GM11168 (cell line): ENCODE data around the gene NDUFB10.
"Not testable (repeated sequence)": the region's sequence is repeated elsewhere in the genome, so short reads cannot be mapped to it uniquely, and the experiment has no call there.

Experiments
- in situ Hi-C: fragments of 300-500 bp; cut with MboI; formaldehyde crosslinking; loops from one replicate; pipeline ENCODE4 v1.12.0; 2022; ENCODE audit warnings: low sequenced_read_pairs; ENCODE audit not compliant: unreplicated experiment

The NDUFB10 gene

DNA sequence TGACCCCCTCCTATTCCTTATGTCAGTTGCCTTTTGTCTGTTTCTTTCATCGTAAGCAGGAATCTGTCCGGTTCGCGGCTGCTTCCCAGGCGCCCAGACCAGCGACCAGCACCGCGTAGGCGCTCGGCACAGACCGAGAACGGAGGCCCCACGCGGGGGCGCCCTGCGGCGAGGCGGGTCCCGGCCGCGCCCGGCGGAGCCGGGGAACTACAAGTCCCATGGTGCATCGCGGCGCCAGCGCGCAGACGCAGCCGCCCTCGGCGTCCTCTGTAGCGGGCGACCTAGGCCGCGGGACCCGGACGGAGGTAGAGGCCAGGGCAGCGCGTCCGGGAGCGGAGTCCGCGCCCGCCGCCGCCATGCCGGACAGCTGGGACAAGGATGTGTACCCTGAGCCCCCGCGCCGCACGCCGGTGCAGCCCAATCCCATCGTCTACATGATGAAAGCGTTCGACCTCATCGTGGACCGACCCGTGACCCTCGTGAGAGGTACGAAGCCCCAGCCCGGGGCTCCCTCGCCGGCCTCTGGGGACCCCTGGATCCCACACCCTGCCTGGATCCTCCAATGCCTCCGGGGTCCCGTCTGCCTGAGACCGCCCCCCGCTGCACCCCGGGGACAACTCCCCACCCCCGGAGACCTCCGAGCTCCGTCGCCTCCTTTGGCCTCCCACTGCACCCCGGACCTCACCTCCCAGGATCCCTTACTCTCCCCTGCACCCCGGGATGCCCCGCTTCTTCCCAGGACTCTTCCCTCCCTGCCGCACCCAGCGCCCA, at the start of gene NDUFB10:
TSS of gene NDUFB10 (plus strand) at position 270 of the 771 bp plus-strand sequence. CDS start at position 357, 87 bp downstream.
- in situ Hi-C loops = loop anchor here (10.0 kb wide), 1 partner anchor 1615 kb away; no protein-coding TSS in a partner anchor

DNA sequence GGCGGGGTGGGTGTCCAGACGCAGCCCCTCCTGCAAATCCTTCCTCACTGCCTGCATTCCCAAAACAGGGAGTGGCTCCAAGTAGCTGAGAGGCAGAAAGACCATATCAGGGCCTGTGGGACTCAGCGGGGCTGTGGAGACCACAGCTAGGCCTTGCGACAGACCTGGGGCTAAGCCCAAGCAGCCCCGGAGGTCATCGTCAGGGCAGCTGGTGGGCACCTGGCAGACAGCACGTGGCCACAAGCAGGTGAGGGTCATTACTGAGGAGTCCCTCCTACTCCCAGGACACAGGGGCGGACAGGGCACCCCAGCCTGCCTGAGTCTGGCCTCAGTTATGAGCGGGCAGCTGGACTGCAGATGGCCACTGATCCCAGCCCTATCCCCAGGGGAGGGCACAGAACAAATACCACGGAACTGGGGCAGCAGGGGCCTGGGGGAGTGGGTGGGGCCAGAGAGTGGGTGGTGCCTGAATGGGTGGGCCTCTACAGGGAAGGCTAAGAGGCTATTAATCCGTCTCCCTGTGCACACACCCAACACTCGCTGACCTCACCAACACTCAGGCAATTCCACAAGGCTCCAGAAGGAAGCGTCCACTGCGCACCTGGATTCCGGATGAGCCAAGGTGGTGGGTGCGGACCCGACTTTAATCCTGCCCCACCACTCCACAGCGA, 49.6 kb upstream of the NDUFB10 start:
- in situ Hi-C loops = no loop called here

DNA sequence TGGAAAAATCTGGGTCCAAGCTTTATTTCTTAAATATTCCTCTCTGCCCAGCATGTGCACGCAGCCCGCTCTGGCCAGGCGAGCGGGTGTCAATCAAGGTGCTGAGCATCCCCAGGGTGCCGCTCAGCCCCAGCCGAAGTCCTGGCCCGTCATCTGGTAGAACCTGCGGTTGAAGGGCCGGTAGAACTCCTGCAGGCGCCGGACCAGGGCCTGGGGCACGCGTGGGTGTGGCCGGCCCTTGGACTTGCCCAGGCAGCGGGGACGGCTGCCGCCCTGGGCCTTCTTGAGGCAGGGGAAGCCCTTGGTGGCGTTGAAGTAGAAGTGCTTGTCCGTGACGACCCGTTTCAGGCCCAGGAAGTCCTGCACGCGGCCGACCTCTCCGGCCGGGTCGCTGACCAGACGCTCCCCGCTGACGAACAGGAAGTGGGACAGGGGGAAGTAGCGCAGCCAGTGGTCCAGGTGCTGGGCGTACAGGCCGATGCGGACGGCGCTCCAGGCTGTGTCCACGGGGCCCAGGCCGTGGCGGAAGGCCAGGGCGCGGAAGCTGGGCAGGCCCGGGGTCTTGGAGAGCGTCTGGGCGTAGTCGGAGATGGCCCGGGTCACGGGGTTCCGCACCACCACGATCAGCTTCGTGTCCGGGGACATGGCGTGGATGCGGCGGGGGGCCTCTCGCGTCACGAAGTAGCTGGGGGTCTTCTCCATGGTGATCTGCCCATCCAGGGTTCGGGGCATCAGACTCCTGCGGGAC, 47.7 kb upstream of the NDUFB10 start:
- in situ Hi-C loops = no loop called here

DNA sequence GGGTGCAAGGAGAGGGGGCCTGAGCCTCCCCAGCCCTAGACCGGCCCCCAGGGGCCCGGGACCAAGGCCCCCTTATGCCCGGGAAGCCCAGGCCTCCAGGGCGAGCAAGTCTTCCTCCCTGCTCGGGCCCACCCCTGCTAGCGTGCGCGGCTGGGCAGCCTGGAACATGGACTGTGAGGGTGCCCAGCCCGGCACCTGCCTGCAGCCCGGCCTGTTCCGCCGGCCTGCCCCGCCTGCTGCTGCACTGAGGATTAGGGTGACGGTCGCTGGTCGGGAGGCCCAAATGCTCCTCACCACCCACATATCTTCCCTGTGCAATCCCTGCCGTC, 47.2 kb upstream of the NDUFB10 start:
- in situ Hi-C loops = no loop called here

DNA sequence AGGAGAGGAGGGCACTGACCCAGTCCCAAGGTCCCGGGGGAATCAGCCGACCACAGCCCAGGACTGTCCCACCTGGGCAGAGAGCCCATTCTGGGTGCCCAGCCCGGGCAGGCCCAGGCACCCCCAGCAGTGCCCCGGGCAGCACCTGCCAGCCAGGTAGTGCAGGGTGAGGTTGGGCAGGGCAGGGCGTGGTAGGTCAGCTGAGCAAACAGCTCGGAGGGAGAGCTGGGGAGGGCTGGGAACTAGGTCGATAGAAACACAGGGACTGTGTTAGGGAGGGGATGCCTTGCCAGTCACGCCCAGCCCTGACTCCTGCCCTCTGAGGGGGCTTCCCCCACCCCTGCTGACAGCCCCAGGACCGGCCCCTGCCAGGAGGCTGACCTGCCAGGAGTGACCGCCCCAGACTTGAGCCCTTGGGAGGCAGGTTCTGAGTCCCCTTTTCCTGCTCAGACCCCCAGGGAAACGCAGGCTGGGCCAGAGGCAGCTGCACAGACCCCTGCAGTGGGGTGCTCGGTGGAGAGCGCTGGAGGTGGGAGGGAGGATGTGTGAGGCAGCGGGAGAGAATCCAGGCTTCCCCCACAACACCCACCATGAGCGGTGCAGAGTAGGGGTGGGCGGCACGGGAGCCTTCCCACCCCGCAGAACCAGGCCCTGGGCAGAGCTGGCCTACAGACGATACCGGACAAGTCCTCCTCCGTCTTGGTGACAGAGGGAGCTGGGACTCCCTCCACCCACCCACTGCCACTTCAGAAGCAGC, 45.8 kb upstream of the NDUFB10 start:
- in situ Hi-C loops = no loop called here

DNA sequence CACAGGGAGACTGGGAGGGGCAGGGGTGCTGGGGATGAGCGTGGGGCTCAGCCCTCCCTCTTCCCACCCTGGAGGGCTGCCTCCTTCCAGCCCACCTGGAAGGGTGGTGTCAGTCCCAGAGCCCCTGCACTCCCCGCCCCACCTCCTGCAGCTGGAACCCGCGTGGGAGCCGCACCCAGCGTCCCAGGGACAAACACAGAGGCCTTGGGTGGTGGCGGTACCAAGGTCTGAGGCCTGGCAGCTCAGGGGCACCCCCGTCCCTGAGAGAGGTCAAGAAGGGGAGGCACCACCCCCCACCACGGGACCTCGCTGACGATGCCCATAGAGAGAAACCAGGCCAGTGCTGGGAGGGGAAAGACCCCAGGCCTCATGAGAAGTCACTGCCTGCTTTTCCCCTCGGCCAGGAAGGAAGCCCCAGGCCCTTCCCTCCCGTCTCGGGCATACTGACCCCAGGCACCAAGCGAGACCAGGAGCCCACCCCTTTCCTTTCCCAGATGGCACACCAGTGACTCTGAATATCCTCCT, 45.2 kb upstream of the NDUFB10 start:
- in situ Hi-C loops = no loop called here

DNA sequence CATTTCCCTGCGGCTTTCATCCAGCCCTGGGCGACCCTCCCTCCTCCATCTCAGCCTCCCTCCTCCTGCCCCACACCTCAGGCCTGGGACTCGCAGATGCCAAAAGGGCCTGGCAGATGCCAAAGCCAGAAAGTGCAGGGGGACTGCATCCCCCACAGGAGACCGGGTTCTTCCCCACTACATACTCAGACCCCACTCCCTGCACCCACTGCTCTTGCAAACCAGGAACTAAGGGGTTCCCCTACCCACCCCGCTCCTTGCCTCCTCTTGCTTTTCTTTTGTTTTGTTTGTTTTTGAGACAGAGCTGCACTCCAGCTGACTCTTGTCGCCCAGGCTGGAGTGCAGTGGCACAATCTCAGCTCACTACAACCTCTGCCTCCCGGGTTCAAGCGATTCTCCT, 44.4 kb upstream of the NDUFB10 start:
- in situ Hi-C loops = no loop called here

DNA sequence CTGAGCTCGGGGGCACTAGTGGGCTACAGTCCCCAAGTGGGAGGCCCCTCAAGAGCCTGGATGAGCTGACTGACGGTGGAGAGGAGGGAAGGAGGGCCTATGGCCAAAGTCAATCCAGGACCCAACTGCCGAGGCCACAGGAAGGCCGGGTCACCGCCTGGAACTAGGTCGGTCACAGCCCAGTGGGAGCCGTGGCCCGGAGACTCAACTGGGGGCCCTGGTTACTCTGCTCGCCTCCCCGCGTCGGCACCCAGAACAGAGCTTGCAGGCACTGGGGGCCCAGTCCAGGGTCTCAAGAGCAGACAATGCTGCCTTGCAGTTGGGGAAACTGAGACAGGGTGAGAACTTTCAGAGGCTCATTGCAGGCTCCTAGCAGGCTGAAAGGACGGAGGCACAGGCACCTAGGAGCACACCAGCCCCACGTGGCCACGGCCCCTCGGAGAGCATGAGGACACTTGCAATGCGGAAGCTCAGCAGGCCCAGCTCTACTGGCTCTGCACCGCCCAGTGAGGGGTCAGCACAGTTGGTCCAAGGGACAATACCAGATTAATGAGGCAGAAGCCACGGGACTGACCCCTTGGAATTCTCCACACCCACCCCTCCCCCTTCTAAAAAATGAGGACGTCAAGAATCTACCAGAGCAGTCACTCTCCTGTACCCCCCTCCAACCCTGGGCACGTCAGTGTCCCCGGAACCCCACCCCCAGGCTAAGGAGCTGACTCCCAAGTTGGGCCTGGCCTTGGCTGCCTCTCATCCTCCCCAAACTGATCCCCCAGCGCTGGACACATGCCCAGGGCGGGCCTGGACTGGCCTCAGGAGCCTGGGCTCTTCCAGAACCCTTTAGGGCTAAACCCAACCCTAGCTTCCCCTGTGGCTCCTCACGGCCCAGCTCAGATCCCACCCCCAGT, 43.4 kb upstream of the NDUFB10 start:
- in situ Hi-C loops = no loop called here

DNA sequence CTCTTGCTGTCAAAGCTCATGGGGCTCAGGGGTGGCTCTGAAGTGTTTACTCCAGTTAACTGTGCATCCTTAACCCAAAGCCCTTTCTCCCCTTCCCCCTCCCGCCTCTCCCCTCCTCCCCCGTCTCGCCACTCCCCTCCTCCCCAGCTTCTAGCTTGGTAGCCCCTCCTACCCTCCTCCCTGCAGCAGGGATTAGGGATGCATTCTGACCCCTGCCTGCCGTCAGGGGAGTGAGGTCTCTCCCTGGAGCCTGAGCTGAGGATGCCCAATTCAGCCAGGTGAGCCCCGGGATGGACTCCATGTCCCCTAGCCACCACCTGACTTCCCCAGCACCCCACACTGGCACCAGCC, 42.7 kb upstream of the NDUFB10 start:
- in situ Hi-C loops = no loop called here

DNA sequence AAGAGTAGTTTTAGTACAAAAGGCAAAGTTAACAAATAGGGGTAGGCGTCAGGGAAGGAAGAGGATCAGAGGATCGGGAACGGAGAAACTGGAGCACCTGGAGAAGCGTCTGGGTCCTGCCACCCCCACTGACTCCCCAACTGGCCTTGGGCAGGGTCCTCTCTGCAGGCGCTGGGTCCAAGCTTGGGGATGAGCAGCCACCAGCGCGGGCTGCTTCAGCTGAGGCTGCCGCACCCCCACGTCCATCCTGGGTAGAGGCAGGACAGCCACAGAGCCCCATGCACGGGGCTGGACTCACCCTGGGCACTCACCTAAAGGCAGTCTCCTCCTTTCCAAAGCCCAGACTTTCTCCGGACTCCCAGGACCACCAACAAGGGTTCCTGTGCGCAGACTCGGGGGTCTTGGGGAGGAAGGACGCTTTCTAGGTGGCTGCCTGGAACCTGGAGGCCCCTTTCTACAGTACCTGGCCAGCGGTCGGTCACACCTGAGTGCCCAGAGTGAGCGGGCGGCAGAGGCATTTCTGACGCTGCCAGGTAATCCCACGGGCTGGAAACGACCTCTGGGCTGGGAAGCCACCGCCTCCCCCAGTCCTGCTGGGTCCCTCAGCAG, 42.2 kb upstream of the NDUFB10 start:
- in situ Hi-C loops = no loop called here

DNA sequence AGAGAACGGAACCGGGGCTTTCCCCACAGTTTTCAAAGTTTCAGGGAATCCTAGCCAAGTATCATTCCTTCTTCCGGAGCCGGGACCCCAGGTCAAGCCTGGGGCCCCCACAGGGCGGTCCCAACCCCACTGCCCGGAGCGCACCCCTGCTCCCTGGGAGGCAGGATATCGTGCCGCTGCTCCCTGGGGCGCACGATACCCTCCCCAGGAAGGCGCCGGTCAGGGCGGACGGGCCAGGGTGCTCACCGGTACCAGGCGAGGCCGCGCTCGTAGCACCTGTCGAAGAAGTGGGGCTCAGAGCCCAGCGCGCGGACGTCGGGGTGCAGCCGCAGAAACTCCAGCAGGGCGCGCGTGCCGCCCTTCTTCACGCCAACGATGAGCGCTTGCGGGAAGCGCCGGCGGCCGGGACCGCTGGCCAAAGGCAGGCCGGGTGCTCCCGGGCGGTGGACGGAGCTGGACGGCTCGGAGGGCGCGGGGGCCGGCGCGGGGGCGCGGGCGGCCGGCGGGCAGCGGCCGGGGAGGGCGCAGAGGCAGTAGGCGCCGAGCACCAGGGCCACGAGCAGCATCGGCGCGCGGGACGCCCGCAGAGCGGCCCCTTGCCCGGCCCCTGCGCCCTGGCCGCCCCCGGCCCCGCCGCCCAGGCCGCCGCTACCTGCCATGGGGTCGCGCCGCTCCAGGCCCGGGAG, 41.5 kb upstream of the NDUFB10 start:
- in situ Hi-C loops = no loop called here

DNA sequence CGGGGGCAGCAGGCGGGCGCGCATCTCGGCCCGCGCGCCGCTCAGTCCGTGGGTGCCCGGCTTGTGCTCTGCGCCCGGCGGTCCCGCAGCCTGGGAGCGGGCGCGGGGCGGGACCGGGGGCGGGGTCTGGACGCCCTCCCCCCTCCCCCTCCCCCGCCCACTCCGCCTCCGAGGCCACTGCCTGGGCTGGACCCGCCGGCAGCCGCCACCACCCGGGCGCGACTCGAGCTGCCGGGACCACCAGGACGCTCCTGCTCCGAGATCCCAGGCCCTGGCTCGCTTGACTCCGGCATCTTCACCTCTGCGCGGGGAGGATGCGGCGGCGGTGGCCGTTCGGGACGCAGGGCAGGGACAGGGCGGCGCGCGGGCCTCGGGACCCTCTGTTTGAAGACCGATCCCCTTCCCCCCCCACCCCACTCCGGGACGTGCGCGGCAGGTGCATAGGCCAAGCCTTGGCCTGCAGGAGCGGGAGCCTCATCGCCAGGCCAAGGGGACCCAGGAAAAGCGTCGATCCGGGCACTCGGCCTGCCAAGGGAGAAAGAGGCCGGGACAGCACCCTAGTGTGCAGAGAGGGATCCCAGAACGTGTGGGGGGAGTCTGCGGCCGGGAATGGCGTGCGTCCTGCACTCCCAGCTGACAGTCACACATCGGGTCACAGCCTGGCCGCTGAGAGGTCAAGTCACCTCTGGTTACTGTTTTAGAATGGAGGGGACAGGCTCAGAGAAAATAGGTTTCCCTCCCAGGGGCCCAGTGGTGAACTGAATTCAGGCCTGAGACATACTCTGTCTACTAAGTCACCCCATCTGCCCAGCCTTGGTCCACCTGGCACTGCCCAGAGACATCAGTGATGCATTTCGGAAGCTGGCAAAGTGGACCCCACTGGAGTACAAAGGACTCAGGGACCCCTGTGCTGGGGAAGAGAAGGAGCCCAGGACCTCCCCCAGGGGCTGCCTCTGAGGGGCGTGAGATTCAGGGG, 40.7 kb upstream of the NDUFB10 start, which contains the start of gene HS3ST6:
TSS of gene HS3ST6 (minus strand) at position 65 of the 976 bp plus-strand sequence. CDS start 92 bp downstream, outside the sequence.
- in situ Hi-C loops = no loop called here

DNA sequence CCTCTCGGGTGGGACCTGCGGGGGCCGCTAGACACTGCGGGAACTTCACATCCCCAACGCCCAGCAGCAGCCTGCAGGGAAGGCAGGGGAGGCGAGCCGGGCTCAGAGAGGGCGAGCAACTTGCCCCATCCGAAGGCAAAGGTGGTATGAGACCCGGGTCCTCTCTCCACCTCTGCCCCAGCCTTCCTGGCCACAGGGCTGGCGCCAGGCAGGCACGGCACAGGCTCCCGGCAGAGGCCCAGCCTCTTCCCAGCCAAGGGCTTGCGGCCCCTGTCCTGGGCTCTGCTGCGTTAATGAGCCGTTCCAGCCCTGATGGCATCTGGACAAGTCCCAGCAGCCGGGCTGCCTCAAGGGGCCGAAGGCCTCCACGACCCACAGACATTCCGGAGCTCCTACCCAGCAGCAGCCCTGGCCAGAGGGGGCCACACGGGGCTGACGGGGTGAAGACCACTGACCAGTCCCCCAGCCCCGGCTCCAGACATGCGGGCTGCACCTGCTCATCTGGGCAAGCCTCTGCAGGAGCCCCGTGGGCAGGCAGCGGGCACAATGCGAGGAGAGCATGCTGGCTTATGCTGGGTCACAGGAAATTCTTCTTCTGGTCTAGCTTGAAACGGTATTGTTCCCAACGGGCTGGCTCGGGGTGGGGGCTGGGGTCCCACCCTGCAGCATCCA, 39.9 kb upstream of the NDUFB10 start:
- in situ Hi-C loops = no loop called here

DNA sequence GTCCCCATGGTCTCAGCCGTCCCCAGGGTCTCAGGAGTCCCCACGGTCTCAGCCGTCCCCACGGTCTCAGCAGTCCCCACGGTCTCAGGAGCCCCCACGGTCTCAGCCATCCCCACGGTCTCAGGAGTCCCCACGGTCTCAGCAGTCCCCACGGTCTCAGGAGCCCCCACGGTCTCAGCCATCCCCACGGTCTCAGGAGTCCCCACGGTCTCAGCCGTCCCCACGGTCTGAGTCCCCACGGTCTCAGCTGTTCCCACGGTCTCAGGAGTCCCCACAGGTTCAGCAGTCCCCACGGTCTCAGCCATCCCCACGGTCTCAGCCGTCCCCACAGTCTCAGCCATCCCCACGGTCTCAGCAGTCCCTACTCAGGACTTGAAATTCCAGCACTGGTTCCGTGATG, 39.2 kb upstream of the NDUFB10 start:
- in situ Hi-C loops = not testable (repeated sequence)

DNA sequence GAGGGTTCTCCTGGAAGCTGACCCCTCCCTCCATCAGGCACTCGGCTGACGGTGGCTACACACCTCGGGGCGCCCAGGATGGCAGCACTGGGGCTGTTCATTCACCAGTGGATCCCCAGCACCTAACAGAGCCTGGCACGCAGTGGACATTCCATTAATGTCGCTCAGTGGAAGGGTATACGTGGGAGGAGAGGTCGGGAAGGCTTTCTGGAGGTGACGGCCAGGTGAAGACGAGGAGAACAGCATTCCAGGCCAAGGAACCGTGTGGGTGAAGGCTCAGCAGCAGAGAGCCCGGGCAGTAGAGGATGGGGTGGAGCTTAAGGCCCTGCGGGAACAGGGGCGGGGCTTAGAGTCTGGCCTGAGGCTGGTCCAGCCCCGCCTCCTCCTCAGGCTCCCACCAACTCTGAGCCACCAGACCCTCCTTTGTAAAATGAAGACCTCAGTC, 38.6 kb upstream of the NDUFB10 start:
- in situ Hi-C loops = no loop called here

DNA sequence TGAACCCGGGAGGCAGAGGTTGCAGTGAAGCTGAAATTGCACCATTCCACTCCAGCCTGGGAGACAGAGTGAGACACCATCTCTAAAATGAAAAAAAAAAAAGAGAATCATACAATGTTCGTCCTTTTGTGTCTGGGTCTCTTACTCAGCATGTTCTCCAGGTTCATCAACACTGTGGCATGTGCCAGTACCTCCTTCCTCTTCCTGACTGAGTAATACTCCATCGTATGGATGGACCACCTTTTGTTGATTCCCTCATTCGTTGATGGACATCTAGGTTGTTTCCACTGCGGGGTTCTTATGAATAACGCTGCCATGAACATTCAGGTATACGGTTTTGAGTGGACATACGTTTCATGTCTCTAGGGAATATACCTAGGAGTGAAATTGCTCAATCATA, 37.0 kb upstream of the NDUFB10 start:
- in situ Hi-C loops = no loop called here
